ENCODE data around the gene CEP164.

CEP164 gene

GRCh38 chr11:117327567-117328374, at the start of gene CEP164:
Gene CEP164 (plus strand): TSS chr11:117327854. CDS start chr11:117338587, 10,733 bp downstream.
- DNase-seq (ENCODE audit: low read depth in 2 of 2): peak; percentile 75 to 81

GRCh38 chr11:117278347-117278746, 49.3 kb upstream of the CEP164 start:
- no peak for DNase-seq (ENCODE audit: low read depth in 2 of 2)

GRCh38 chr11:117279711-117280376, 47.8 kb upstream of the CEP164 start:
- DNase-seq (ENCODE audit: low read depth in 2 of 2): no peak

- DNase-seq (ENCODE audit: low read depth in 2 of 2): no peak
These were observed 46.5 kb upstream of the CEP164 start for GRCh38 chr11:117281159-117281558.

- no peak for DNase-seq (ENCODE audit: low read depth in 2 of 2)
These were observed 45.8 kb upstream of the CEP164 start for GRCh38 chr11:117281869-117282268.

- no peak for DNase-seq (ENCODE audit: low read depth in 2 of 2)
These were observed 44.7 kb upstream of the CEP164 start for GRCh38 chr11:117282956-117283355.

GRCh38 chr11:117284053-117284452, 43.6 kb upstream of the CEP164 start:
- no peak for DNase-seq (ENCODE audit: low read depth in 2 of 2)

- no peak for DNase-seq (ENCODE audit: low read depth in 2 of 2)
These were observed 41.1 kb upstream of the CEP164 start for GRCh38 chr11:117286588-117286987.

- no peak for DNase-seq (ENCODE audit: low read depth in 2 of 2)
These were observed 40.0 kb upstream of the CEP164 start for GRCh38 chr11:117287668-117288067.

- DNase-seq (ENCODE audit: low read depth in 2 of 2): no peak
These were observed 37.9 kb upstream of the CEP164 start for GRCh38 chr11:117289795-117290194.

GRCh38 chr11:117290809-117291396, 36.8 kb upstream of the CEP164 start, which contains the start of gene BACE1-AS:
Gene BACE1-AS (plus strand): TSS chr11:117291346.
- no peak for DNase-seq (ENCODE audit: low read depth in 2 of 2)

- no peak for DNase-seq (ENCODE audit: low read depth in 2 of 2)
These were observed 35.0 kb upstream of the CEP164 start for GRCh38 chr11:117292616-117293015.

GRCh38 chr11:117295438-117296137, 32.1 kb upstream of the CEP164 start:
- DNase-seq (ENCODE audit: low read depth in 2 of 2): no peak

GRCh38 chr11:117296881-117297280, 30.8 kb upstream of the CEP164 start:
- DNase-seq (ENCODE audit: low read depth in 2 of 2): no peak

GRCh38 chr11:117298195-117298594, 29.5 kb upstream of the CEP164 start:
- no peak for DNase-seq (ENCODE audit: low read depth in 2 of 2)

GRCh38 chr11:117299351-117300282, 28.0 kb upstream of the CEP164 start:
- no peak for DNase-seq (ENCODE audit: low read depth in 2 of 2)

GRCh38 chr11:117300283-117300663, 27.4 kb upstream of the CEP164 start:
- no peak for DNase-seq (ENCODE audit: low read depth in 2 of 2)

- DNase-seq (ENCODE audit: low read depth in 2 of 2): no peak
These were observed 26.9 kb upstream of the CEP164 start for GRCh38 chr11:117300773-117301172.

- no peak for DNase-seq (ENCODE audit: low read depth in 2 of 2)
These were observed 25.4 kb upstream of the CEP164 start for GRCh38 chr11:117302228-117302627.

GRCh38 chr11:117303101-117303500, 24.6 kb upstream of the CEP164 start:
- no peak for DNase-seq (ENCODE audit: low read depth in 2 of 2)

Measured in stimulated activated CD4-positive, alpha-beta T cell treated with anti-CD3 and anti-CD28 coated beads, Interleukin-1b, Interleukin-23, amount 100 ng/mL, for 1 hour (primary cell).